HUDEP-2 (cell line): ENCODE measurements around the gene PRKD3.

Experiments
- DNase-seq, 76 experiments: peaks; one replicate each; lab custom pipeline; 2025; ENCODE audit not compliant: unreplicated experiment in 76 of 76; lab: John Stamatoyannopoulos, UW

PRKD3 gene

GRCh38 chr2:37324786-37325624, at the start of gene PRKD3:
Gene PRKD3 (minus strand): TSS chr2:37324833. CDS start chr2:37316524, 8,309 bp downstream.
- peak in 15 of 76 experiments; percentile 10 to 38 (median 19) for DNase-seq

DNA sequence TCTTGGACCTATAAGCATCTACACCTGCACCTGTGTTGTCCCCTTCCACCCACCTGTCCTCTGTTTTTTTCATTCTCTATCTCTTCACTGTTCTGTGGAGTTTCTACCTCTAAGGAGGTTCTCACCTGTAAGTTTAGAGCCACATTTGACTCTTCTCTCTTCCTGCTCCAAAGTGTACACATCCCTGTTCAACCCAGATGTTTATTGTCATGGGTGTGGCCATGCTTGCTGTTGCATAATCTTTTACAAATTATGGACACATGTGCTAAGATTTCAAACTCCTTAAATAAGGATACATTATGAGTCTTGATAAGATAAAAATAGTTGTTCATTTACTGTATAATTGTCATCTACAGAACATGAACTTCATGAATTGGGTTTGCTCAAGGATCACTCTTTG, 47.4 kb upstream of the PRKD3 start:
- no peak for DNase-seq

GRCh38 chr2:37370666-37371065, 46.0 kb upstream of the PRKD3 start:
- no peak for DNase-seq

GRCh38 chr2:37367984-37368383, 43.4 kb upstream of the PRKD3 start:
- no peak for DNase-seq

- DNase-seq = no peak
Measured at GRCh38 chr2:37367310-37367709, 42.7 kb upstream of the PRKD3 start.

DNA sequence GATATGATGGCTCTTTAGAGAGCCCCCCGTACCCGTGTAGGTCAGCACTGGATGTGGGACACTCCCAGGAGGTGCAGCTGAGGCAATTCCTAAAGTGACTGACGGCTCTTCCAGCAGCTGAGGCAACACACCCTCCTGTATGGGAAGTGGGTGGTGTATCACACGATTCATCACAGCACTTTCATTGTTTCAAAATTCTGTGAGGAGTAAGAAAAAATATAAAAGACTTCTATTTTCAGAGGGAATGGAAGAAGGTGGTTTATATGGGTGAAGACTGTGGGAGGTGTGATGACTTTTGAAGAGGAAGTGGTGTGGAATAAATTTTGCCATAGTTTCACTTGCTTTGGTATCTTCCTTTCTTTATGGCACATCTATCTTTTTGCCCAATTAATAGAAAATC, 42.1 kb upstream of the PRKD3 start:
- no peak for DNase-seq

GRCh38 chr2:37365669-37366068, 41.0 kb upstream of the PRKD3 start:
- no peak for DNase-seq

GRCh38 chr2:37364351-37364750, 39.7 kb upstream of the PRKD3 start:
- no peak for DNase-seq

DNA sequence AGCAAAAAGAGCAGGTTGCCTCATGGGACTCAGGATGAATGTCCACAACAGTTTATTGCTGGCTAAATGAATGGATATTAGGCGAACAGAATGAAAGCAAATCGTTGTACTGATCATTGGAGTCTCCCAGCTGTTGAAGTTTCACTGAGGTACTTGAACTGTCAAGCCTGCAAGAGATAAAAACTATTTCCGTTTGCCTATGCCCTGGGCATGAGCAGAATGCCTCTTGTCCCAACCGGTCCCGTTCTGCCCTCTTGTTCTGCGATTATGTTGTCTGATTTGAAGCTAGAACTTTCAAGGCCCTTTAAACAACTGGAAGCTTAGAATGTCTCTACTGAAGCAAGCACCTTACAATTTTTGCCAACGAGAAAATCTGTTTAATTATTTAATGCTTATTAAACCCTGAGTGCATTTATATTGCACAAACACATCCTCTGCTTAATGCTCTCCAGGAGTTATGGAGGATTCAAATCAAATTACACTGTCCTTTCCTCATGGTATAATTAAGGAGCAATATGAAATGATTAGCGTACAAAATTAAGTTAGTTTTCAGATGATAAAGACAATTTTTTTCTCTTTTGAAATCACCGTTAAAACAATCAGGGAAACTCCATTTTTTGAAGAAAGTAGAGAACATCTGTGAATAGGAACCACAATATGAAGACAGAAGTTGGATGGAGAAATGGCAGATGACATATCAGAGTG, 37.5 kb upstream of the PRKD3 start:
- no peak for DNase-seq

DNA sequence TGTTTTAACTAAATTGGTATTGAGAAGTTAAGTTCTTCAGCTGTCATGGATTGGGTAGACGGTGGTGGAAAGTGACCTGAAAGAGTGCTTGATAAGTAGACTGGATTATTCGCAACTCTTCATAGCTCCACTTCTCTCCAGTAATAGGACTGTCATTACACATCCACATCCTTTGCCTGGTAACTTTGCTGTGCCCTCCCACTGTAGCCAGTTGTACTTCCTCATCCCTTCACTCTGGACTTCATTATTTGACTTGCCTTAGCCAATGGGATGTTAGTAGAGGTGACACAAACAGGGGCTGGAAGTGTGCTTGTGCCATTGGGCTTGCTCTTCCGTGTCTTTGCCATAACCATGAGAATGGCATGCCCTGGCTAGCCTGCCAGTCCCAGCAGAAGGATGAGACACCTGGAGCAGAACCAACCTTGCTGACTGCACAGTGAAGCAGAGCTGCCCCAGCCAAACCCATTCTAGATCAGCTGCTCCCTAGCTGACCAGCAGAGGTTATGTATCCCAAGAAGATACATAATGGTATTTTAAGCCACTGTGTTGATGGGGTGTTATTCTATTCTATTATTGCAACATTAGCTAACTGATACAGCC, 36.7 kb upstream of the PRKD3 start:
- no peak for DNase-seq

- DNase-seq = no peak
Measured at GRCh38 chr2:37358466-37358865, 33.8 kb upstream of the PRKD3 start.

DNA sequence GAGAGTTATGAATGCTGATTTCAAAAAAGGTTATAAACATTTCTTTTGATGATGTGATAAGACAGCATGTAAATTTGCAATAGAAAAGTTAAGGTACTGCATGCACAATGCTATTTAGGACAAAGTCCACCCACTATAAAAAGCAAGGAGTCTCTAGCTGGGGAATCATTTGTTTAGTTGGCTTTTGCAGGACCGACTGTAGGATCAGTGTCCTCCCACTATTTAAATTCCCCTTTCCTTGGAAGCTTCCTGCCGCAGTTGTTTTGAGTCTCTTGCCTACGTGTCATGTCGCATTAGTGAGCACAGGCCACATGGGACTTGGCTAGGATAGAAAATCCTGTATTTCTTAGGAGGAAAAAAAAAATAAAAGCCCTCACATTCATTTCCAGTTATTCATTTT, 32.9 kb upstream of the PRKD3 start:
- DNase-seq = no peak

DNA sequence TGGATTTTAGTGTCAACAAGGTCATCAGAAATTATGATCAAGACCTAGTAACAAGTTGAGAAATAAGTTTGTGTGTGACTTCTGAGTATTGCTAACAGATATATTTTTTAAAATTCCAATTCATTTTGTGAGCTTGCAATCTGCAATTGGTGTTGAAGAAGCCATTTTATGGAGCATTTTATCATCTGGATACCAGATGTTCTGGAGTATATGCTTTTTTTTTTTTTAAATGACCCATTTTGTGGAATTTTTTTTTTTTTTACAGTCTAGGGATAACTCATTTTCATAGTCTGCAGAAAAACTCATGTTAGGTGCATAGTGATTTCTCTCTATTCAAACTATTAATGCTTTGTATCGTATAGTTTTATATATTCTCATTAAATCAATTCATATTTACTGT, 32.4 kb upstream of the PRKD3 start:
- DNase-seq = no peak

GRCh38 chr2:37356299-37356698, 31.7 kb upstream of the PRKD3 start:
- no peak for DNase-seq

DNA sequence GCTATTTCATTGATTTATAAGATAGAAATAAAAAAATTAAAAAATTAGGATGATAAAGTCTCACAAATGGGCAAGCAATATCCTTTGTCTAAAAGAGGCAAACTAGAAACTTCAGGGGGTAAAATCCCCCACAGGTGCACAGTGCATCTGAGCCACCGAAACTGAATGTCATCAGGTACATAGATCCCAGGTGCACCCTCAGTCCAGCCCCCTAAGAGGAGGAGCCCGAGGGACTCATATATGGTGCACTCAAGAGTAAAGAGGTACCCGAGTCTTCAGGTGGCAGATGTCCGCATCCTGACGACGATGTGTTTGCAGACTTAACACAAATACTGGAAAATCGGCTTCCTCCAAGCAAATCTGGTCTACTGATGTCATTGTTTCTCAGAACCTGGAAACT, 31.1 kb upstream of the PRKD3 start:
- no peak for DNase-seq

GRCh38 chr2:37354531-37354930, 29.9 kb upstream of the PRKD3 start:
- no peak for DNase-seq

- DNase-seq = peak in 1 of 76 experiments; percentile 1
Measured at GRCh38 chr2:37350034-37350433, 25.4 kb upstream of the PRKD3 start.

- no peak for DNase-seq
Measured at GRCh38 chr2:37349231-37349860, 24.7 kb upstream of the PRKD3 start.

DNA sequence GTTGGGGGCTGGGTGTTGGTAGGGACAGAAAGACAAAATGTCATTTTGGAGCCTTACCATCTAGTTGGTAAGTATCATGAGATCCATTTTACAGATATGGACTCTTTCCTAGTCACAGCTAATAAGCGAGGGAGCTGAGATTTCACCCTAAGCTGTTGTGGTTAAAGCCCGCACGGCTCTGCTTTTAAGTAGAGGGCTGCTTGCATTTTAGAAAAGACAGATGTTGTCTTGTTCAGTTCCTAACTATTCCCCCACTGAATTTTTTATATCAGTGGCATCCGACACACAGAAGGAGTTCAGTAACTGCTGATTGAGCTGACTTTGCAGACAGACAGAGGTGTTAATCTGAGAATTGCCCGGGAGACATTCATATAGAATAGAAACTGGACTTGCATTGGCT, 23.5 kb upstream of the PRKD3 start:
- no peak for DNase-seq

DNA sequence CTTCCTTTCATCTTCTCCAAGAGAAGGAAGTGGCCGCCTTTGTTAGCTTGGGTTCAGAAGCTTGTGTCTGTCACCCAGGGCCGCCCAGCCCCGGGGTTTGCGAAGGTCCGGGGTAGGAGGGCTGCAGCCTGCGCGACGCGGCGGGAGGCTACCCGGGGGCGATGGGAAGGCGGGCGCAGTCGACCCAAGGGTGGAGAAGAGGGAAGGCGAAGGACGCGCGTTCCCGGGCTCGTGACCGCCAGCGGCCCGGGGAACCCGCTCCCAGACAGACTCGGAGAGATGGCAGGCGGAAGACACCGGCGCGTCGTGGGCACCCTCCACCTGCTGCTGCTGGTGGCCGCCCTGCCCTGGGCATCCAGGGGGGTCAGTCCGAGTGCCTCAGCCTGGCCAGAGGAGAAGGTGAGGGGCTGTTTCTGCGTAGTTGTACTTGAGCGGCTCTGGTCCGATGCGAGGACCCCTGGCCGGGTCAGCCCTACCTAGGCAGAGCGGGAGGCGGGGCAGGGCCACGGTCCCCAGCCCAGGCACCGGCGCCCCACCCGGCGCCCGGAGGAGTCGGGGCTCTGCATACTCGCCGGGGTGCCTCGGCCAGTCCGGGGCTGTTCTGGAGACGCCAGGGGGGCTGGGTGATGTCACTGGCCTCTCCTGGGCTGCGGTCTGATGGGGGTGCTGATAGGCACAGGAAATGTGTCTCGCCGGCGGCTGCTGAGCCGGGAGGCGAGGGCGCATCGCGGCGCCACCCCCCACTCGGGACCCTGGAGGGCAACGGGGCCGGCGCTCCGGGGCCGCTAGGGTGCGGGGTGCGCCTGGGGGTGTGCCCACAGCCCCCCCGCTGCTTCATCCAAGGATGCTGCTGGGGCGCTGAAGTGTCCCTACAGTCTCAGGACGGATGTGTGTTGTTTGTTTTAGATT, 20.1 kb upstream of the PRKD3 start, which contains the start of gene QPCT:
QPCT (plus strand) TSS at position 178 of the 909 bp plus-strand sequence; CDS start at position 280, 102 bp downstream.
- DNase-seq = no peak
